GM23338 (cell line): ENCODE results near the gene CCNK. TPM values are rescaled to one million over a fixed set of nuclear protein-coding genes. Genes with fewer than 3 reads are reported as not detected.

ENCODE experiments used
- ATAC-seq: fragments of 200-7000 bp; cut with Tn5 transposase; 3 replicates; pipeline ENCODE4 v1.9.1; 2020
- DNase-seq: peaks from one replicate; pipeline ENCODE4 v3.0.0-alpha.2; 2015; ENCODE audit warnings: low spot score
- H2AFZ ChIP-seq: fragments of 200-600 bp; sonication (generic); 2 replicates; pipeline ENCODE4 v1.8.0; 2016; ENCODE audit warnings: antibody characterized with exemption, mild to moderate bottlenecking, moderate library complexity
- H3F3A ChIP-seq: fragments of 200-600 bp; sonication (generic); replicated peaks from 2 replicates; pipeline ENCODE4 v1.8.0; 2017; ENCODE audit warnings: antibody characterized with exemption, mixed run types, low read depth
- H3K27ac ChIP-seq: fragments of 200-600 bp; sonication (generic); 2 replicates; pipeline ENCODE4 v1.6.1; 2016; ENCODE audit warnings: low read depth
- H3K27me3 ChIP-seq: fragments of 200-600 bp; sonication (generic); 2 replicates; pipeline ENCODE4 v1.8.0; 2016; ENCODE audit warnings: mild to moderate bottlenecking, mixed run types, moderate library complexity; ENCODE audit not compliant: insufficient read depth
- H3K36me3 ChIP-seq: fragments of 200-600 bp; sonication (generic); 2 replicates; pipeline ENCODE4 v1.8.0; 2016; ENCODE audit warnings: mild to moderate bottlenecking; ENCODE audit not compliant: insufficient read depth
- H3K4me1 ChIP-seq: fragments of 200-600 bp; sonication (generic); 2 replicates; pipeline ENCODE4 v1.8.0; 2016; ENCODE audit warnings: mild to moderate bottlenecking, moderate library complexity; ENCODE audit not compliant: insufficient read depth
- H3K4me2 ChIP-seq: fragments of 200-600 bp; sonication (generic); 2 replicates; pipeline ENCODE4 v1.7.1; 2017; ENCODE audit warnings: mixed run types
- H3K4me3 ChIP-seq: fragments of 200-600 bp; sonication (generic); 2 replicates; pipeline ENCODE4 v1.6.1; 2016; ENCODE audit warnings: mixed run types
- H3K79me2 ChIP-seq: fragments of 200-600 bp; sonication (generic); replicated peaks from 2 replicates; pipeline ENCODE4 v1.8.0; 2017; ENCODE audit warnings: mild to moderate bottlenecking; ENCODE audit not compliant: insufficient read depth
- H3K9me2 ChIP-seq: fragments of 200-600 bp; sonication (generic); 2 replicates; pipeline ENCODE4 v1.8.0; 2017; ENCODE audit not compliant: insufficient read depth
- H4K20me1 ChIP-seq: fragments of 200-600 bp; sonication (generic); replicated peaks from 2 replicates; pipeline ENCODE4 v1.8.0; 2017; ENCODE audit warnings: mild to moderate bottlenecking; ENCODE audit not compliant: insufficient read depth
- H3K27ac Mint-ChIP-seq: 2 replicates; pipeline ENCODE4 v1.8.0; 2020; ENCODE audit warnings: inconsistent platforms, mild to moderate bottlenecking, moderate library complexity, mixed read lengths
- H3K27me3 Mint-ChIP-seq: 3 replicates; pipeline ENCODE4 v1.8.0; 2022; ENCODE audit warnings: low read depth, mild to moderate bottlenecking, moderate library complexity, mixed read lengths, inconsistent platforms; ENCODE audit not compliant: insufficient read depth, poor library complexity
- H3K36me3 Mint-ChIP-seq: 3 replicates; pipeline ENCODE4 v1.8.0; 2021; ENCODE audit warnings: low read depth, mild to moderate bottlenecking, inconsistent platforms, moderate library complexity, mixed read lengths
- H3K4me1 Mint-ChIP-seq: 3 replicates; pipeline ENCODE4 v1.8.0; 2020; ENCODE audit warnings: mild to moderate bottlenecking, inconsistent platforms, mixed read lengths
- H3K4me3 Mint-ChIP-seq: 3 replicates; pipeline ENCODE4 v1.8.0; 2021; ENCODE audit warnings: moderate library complexity, mild to moderate bottlenecking, inconsistent platforms, mixed read lengths
- H3K9me3 Mint-ChIP-seq: 3 replicates; pipeline ENCODE4 v1.8.0; 2020; ENCODE audit warnings: moderate library complexity, mild to moderate bottlenecking, inconsistent platforms, mixed read lengths
- NANOG ChIP-seq: IDR thresholded peaks from 2 replicates; pipeline ENCODE4 v1.6.1; 2016; ENCODE audit warnings: antibody characterized with exemption, borderline replicate concordance
- polyA plus RNA-seq: library from polyadenylated mRNA; unstranded; fragments of >200 nt; fragmentation: Nextera tagmentation; extraction: Ambion mirVana; gene quantifications from 2 replicates; pipeline ENCODE4 v1.2.1, GENCODE V29; 2016
- total RNA-seq: library from RNA; depleted of rRNA; stranded (reverse); fragments of >200 nt; shearing (Covaris generic); gene quantifications from 2 replicates; pipeline ENCODE4 v1.2.3, GENCODE V29; 2014
- TF ChIP-seq, protein P1 (sequence below): IDR thresholded peaks from one replicate; pipeline ENCODE4 v1.6.1; 2018; ENCODE audit warnings: antibody characterized with exemption; ENCODE audit not compliant: unreplicated experiment
- TF ChIP-seq, protein P2 (sequence below): fragments of 250-450 bp; sonication (Bioruptor Pico); IDR thresholded peaks from 2 replicates; pipeline ENCODE4 v1.5.0; 2020; ENCODE audit warnings: mild to moderate bottlenecking, moderate library complexity
- TF ChIP-seq, protein P3 (sequence below), 2 experiments: fragments of 200-600 bp in 1 of 2; sonication (generic) in 1 of 2; conservative IDR thresholded peaks; 2 replicates each; pipeline versions ENCODE4 v1.5.1 to v1.6.1; 2016 to 2017; ENCODE audit warnings: antibody characterized with exemption in 2 of 2, low read depth in 2 of 2, mild to moderate bottlenecking in 2 of 2, moderate library complexity in 1 of 2

CCNK gene
- total and polyA plus RNA-seq, 2 experiments from 2014 or later, result 54.0 to 60.6 TPM

DNA sequence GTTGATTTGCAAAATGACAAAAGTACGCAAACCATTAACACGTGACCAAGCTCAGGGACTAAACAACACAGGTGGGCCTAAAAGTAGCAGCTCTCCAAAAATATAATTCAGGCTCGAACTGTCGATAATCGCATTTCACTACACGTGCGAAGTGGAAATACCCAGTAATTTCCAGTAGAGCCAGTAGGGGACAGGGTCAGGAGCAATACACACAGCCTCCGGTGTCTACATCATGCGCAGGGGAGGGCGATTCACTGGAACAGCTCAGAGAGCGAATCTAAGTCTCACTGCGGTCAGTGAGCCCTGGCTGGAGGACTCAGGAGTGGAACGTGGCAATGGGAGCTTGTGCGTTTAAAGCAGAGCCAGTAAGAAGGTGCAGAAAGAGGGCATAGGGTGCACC is 40.9 kb upstream of the CCNK start:
- Histone ChIP-seq H3K27me3 (no peaks in the 10 kb centered on the region), H3K27ac (no peak overlapping the region), H3F3A (no peaks in the 10 kb centered on the region), H3K9me2 (no peaks in the 10 kb centered on the region), H3K4me2 (no peak overlapping the region), H2AFZ (no peak overlapping the region), H3K79me2 (peaks cover 3% of the 10 kb centered on the region), H3K4me1 (no peaks in the 10 kb centered on the region), H3K36me3 (no peaks in the 10 kb centered on the region), H4K20me1 (peaks cover 11% of the 10 kb centered on the region), H3K4me3 (no peak overlapping the region)
- Mint-ChIP-seq H3K36me3 (peaks cover 19% of the 10 kb centered on the region), H3K4me3 (no peak overlapping the region), H3K4me1 (peaks cover 6% of the 10 kb centered on the region), H3K9me3 (no peaks in the 10 kb centered on the region), H3K27ac (no peak overlapping the region), H3K27me3 (peaks cover 7% of the 10 kb centered on the region)
- peak; percentile 30 for DNase-seq
- ATAC-seq, result peak; percentile 33; the same call in 1 of the 3 replicates
- TF ChIP-seq, protein P1, sequence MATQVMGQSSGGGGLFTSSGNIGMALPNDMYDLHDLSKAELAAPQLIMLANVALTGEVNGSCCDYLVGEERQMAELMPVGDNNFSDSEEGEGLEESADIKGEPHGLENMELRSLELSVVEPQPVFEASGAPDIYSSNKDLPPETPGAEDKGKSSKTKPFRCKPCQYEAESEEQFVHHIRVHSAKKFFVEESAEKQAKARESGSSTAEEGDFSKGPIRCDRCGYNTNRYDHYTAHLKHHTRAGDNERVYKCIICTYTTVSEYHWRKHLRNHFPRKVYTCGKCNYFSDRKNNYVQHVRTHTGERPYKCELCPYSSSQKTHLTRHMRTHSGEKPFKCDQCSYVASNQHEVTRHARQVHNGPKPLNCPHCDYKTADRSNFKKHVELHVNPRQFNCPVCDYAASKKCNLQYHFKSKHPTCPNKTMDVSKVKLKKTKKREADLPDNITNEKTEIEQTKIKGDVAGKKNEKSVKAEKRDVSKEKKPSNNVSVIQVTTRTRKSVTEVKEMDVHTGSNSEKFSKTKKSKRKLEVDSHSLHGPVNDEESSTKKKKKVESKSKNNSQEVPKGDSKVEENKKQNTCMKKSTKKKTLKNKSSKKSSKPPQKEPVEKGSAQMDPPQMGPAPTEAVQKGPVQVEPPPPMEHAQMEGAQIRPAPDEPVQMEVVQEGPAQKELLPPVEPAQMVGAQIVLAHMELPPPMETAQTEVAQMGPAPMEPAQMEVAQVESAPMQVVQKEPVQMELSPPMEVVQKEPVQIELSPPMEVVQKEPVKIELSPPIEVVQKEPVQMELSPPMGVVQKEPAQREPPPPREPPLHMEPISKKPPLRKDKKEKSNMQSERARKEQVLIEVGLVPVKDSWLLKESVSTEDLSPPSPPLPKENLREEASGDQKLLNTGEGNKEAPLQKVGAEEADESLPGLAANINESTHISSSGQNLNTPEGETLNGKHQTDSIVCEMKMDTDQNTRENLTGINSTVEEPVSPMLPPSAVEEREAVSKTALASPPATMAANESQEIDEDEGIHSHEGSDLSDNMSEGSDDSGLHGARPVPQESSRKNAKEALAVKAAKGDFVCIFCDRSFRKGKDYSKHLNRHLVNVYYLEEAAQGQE, result no peak
- TF ChIP-seq, protein P2, sequence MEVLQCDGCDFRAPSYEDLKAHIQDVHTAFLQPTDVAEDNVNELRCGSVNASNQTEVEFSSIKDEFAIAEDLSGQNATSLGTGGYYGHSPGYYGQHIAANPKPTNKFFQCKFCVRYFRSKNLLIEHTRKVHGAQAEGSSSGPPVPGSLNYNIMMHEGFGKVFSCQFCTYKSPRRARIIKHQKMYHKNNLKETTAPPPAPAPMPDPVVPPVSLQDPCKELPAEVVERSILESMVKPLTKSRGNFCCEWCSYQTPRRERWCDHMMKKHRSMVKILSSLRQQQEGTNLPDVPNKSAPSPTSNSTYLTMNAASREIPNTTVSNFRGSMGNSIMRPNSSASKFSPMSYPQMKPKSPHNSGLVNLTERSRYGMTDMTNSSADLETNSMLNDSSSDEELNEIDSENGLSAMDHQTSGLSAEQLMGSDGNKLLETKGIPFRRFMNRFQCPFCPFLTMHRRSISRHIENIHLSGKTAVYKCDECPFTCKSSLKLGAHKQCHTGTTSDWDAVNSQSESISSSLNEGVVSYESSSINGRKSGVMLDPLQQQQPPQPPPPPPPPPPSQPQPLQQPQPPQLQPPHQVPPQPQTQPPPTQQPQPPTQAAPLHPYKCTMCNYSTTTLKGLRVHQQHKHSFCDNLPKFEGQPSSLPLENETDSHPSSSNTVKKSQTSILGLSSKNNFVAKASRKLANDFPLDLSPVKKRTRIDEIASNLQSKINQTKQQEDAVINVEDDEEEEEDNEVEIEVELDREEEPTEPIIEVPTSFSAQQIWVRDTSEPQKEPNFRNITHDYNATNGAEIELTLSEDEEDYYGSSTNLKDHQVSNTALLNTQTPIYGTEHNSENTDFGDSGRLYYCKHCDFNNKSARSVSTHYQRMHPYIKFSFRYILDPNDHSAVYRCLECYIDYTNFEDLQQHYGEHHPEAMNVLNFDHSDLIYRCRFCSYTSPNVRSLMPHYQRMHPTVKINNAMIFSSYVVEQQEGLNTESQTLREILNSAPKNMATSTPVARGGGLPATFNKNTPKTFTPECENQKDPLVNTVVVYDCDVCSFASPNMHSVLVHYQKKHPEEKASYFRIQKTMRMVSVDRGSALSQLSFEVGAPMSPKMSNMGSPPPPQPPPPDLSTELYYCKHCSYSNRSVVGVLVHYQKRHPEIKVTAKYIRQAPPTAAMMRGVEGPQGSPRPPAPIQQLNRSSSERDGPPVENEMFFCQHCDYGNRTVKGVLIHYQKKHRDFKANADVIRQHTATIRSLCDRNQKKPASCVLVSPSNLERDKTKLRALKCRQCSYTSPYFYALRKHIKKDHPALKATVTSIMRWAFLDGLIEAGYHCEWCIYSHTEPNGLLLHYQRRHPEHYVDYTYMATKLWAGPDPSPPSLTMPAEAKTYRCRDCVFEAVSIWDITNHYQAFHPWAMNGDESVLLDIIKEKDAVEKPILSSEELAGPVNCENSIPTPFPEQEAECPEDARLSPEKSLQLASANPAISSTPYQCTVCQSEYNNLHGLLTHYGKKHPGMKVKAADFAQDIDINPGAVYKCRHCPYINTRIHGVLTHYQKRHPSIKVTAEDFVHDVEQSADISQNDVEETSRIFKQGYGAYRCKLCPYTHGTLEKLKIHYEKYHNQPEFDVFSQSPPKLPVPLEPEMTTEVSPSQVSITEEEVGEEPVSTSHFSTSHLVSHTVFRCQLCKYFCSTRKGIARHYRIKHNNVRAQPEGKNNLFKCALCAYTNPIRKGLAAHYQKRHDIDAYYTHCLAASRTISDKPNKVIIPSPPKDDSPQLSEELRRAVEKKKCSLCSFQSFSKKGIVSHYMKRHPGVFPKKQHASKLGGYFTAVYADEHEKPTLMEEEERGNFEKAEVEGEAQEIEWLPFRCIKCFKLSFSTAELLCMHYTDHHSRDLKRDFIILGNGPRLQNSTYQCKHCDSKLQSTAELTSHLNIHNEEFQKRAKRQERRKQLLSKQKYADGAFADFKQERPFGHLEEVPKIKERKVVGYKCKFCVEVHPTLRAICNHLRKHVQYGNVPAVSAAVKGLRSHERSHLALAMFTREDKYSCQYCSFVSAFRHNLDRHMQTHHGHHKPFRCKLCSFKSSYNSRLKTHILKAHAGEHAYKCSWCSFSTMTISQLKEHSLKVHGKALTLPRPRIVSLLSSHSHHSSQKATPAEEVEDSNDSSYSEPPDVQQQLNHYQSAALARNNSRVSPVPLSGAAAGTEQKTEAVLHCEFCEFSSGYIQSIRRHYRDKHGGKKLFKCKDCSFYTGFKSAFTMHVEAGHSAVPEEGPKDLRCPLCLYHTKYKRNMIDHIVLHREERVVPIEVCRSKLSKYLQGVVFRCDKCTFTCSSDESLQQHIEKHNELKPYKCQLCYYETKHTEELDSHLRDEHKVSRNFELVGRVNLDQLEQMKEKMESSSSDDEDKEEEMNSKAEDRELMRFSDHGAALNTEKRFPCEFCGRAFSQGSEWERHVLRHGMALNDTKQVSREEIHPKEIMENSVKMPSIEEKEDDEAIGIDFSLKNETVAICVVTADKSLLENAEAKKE (CRISPR knock-in tag), result no peak
- TF ChIP-seq, protein P3, sequence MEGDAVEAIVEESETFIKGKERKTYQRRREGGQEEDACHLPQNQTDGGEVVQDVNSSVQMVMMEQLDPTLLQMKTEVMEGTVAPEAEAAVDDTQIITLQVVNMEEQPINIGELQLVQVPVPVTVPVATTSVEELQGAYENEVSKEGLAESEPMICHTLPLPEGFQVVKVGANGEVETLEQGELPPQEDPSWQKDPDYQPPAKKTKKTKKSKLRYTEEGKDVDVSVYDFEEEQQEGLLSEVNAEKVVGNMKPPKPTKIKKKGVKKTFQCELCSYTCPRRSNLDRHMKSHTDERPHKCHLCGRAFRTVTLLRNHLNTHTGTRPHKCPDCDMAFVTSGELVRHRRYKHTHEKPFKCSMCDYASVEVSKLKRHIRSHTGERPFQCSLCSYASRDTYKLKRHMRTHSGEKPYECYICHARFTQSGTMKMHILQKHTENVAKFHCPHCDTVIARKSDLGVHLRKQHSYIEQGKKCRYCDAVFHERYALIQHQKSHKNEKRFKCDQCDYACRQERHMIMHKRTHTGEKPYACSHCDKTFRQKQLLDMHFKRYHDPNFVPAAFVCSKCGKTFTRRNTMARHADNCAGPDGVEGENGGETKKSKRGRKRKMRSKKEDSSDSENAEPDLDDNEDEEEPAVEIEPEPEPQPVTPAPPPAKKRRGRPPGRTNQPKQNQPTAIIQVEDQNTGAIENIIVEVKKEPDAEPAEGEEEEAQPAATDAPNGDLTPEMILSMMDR (conservative IDR thresholded peaks at IDR 0.05; ENCODE audit: low read depth in 2 of 2), result 0 out of 4 replicates have a peak, but pooled peaks have one; percentile 3 to 8
- no peak for TF ChIP-seq NANOG
